ENCODE results near the gene TMEM184A. TPM values are rescaled to one million over a fixed set of nuclear protein-coding genes. Genes with fewer than 3 reads are reported as not detected.

The TMEM184A gene
- total and polyA plus RNA-seq, 8 donors, result 1.00 to 9.7 (median 2.4) TPM

DNA sequence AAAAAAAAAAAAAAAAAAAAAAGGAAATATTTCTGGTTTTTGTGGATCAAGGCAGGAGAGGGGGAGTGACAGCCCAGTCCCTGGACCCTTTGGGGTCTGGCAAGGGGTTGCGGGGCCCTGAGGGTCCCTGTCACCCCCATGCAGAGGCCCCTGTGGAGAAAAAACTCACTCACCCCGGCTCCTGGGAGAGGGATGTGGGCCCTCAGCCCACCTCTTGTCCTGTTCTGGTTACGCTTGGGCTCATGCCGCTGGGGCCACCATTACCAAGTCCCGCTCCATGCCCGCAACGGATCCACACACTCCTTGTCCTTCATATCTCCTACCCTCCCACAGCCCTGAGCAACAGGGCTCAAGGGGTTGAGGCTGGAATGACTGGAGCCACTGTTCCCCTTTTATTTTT lies 1.0 kb upstream of the TMEM184A start:
- Histone ChIP-seq H3K4me1 (peaks cover 5 to 9% of the 10 kb centered on the region in 2 donors), H3K9me3 (no peaks in the 10 kb centered on the region), H3K27me3 (peaks cover 0 to 5% of the 10 kb centered on the region in 2 donors), H3K27ac (no peak overlapping the region), H3K36me3 (no peaks in the 10 kb centered on the region), H3K4me3 (no peak overlapping the region)
- peak in 1 of 4 donors; percentile 41 for DNase-seq
- ATAC-seq, result no peak
- intact Hi-C loops (cut with DNase I), result no loop called here
- TF ChIP-seq, protein P1, sequence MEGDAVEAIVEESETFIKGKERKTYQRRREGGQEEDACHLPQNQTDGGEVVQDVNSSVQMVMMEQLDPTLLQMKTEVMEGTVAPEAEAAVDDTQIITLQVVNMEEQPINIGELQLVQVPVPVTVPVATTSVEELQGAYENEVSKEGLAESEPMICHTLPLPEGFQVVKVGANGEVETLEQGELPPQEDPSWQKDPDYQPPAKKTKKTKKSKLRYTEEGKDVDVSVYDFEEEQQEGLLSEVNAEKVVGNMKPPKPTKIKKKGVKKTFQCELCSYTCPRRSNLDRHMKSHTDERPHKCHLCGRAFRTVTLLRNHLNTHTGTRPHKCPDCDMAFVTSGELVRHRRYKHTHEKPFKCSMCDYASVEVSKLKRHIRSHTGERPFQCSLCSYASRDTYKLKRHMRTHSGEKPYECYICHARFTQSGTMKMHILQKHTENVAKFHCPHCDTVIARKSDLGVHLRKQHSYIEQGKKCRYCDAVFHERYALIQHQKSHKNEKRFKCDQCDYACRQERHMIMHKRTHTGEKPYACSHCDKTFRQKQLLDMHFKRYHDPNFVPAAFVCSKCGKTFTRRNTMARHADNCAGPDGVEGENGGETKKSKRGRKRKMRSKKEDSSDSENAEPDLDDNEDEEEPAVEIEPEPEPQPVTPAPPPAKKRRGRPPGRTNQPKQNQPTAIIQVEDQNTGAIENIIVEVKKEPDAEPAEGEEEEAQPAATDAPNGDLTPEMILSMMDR (IDR thresholded peaks at IDR 0.05), result no peak

DNA sequence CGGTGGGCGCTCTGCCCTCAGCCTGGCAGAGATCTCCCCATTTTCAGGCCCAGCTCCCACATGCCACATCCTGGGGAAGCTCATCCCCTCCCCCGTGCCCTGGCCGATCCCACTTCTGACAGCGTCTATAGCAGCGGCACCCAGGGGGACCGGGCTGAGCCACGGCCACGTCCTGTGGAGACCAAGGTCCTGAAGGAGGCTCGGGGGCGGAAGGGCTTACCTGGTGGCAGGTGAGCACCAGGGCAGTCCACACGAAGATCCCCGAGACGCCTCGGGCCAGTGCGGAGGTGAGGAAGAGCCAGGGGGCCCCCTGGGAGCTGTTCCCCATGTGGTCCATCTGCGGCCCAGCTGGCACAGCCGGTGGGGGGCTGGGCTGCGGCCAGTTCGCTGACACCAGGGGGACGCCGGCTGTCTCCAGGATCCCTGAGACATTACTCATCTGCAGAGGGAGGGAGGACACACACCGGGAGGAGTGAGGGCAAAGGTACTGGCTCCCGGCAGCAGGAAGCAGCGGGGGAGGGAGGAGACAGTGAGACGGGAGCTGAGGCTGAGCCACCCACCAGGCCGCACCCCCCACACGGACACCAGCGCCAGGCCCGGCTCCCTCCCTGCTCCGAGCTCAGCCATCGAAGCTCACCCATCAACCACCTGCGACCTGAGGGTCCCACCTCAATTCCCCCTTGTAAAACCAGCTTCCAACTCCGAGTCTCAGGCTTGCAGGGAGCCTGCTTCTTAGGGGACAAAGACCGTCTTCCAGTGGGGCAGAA lies 776 bp downstream of the TMEM184A start:
- peak; percentile 26 for ATAC-seq
- peak overlapping the region in 1 of 2 donors; percentile 38 for H3K27ac ChIP-seq
- TF ChIP-seq, protein P1 (IDR thresholded peaks at IDR 0.05), result no peak
- H3K4me3 ChIP-seq, result peak overlapping the region in 1 of 2 donors; percentile 21
- H3K9me3 ChIP-seq, result no peaks in the 10 kb centered on the region
- peaks cover 5 to 9% of the 10 kb centered on the region in 2 donors for H3K4me1 ChIP-seq
- peaks cover 0 to 3% of the 10 kb centered on the region in 2 donors for H3K36me3 ChIP-seq
- no peaks in the 10 kb centered on the region for H3K27me3 ChIP-seq
- intact Hi-C loops (cut with DNase I), result no loop called here
- DNase-seq, result peak in 1 of 4 donors; percentile 78

GRCh38 chr7:1554333-1555045 lies 1.5 kb downstream of the TMEM184A start:
- Histone ChIP-seq H3K4me1 (peaks cover 5 to 9% of the 10 kb centered on the region in 2 donors), H3K27ac (no peak overlapping the region), H3K4me3 (no peak overlapping the region), H3K27me3 (no peaks in the 10 kb centered on the region), H3K36me3 (peaks cover 0 to 3% of the 10 kb centered on the region in 2 donors), H3K9me3 (no peaks in the 10 kb centered on the region)
- intact Hi-C loops (cut with DNase I), result no loop called here
- TF ChIP-seq, protein P1 (IDR thresholded peaks at IDR 0.05), result no peak
- DNase-seq (peak in 1 of 4 donors; percentile 69), ATAC-seq (no peak)

GRCh38 chr7:1553512-1554210 lies 2.3 kb downstream of the TMEM184A start:
- no peak overlapping the region for H3K4me3 ChIP-seq
- no peaks in the 10 kb centered on the region for H3K9me3 ChIP-seq
- H3K27me3 ChIP-seq, result no peaks in the 10 kb centered on the region
- TF ChIP-seq, protein P1 (IDR thresholded peaks at IDR 0.05), result no peak
- intact Hi-C loops (cut with DNase I), result no loop called here
- H3K4me1 ChIP-seq, result peaks cover 5 to 9% of the 10 kb centered on the region in 2 donors
- no peak overlapping the region for H3K27ac ChIP-seq
- H3K36me3 ChIP-seq, result peaks cover 0 to 3% of the 10 kb centered on the region in 2 donors
- ATAC-seq (no peak), DNase-seq (peak in 1 of 4 donors; percentile 73)
